Fibroblast of skin of right biceps (primary cell): Measurements from ENCODE around the gene RPP38.
A peak's percentile ranks its signal among the peaks of the same experiment; 100 is the strongest.

Experiments used
- DNase-seq: peaks from one replicate; pipeline ENCODE4 v3.0.0-alpha.2; 2013

Gene RPP38

DNA sequence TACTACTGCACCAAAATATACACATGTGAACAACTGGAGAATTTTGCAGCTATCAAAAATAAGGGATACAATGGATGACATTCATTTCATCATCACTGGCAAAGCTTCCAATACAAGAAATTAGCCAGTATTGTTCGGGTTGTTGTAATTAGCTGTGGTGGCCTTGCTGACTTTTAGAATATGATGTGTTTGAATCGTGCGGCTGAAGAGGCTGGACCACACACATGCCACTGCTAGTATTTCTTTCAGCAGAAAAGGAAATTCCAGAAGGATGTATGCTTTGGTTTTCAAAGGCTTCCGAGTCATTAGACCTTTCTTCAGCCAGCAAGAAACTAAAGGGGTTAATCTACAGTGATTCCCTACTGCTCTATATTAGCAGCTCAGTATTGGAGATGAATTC, 16.6 kb downstream of the RPP38 start:
- DNase-seq, result peak; percentile 49

DNA sequence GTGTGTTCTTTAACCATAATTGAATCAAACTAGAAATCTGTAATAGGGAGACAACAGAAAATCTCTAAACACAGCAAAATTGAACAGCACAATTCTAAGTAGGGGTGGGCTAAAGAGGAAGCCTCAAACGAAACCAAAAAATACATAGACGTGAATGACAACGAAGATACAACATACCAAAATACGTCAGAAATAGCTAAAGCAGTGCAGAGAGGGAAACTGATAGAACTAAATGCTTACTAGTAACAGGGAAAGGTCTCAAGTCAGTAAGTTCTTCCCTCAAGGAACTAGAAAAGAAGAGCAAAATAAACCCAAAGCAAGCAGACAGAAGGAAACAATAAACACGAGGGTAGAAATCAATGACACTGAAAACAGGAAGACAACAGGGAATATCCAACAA, 19.1 kb downstream of the RPP38 start:
- no peak for DNase-seq

DNA sequence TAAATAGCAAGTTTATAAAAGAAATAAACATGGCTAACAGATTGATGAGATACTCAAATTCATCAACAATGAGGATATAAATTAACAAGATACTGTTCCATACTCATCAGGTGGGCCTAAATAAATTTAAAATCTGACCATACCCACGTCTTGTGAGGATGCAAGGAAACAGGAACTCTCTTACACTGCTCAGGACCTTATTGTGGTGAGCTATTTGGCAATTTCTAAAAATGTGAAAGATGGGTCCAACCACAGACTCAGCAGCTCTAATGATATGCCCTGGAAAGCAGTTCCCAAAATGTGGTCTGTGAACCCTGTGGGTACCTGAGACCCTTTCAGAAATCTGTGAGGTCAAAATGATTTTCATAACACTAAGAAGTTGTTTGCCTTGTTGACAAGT, 21.5 kb downstream of the RPP38 start:
- no peak for DNase-seq

GRCh38 chr10:15120523-15120922, 23.4 kb downstream of the RPP38 start:
- peak; percentile 62 for DNase-seq

DNA sequence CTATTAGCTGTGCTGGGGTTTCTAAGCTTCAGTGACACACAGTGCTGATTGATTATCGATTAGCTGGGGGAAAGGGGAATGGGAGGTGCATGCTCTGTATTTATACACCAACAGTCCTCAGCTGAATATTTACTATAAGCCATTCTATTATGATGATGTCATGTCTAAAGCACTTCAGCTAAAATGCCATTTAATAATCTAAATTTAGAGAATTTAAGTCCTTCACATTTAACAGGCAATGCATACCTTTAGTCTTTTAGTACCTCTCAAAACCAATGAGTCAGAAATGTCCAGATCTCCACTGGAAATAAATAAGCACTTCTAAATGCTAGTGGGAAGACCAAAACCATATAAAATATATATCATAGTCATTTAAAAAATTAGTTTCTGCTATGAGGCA, 24.6 kb downstream of the RPP38 start:
- peak; percentile 46 for DNase-seq

GRCh38 chr10:15122477-15123030, 25.4 kb downstream of the RPP38 start:
- DNase-seq, result no peak

DNA sequence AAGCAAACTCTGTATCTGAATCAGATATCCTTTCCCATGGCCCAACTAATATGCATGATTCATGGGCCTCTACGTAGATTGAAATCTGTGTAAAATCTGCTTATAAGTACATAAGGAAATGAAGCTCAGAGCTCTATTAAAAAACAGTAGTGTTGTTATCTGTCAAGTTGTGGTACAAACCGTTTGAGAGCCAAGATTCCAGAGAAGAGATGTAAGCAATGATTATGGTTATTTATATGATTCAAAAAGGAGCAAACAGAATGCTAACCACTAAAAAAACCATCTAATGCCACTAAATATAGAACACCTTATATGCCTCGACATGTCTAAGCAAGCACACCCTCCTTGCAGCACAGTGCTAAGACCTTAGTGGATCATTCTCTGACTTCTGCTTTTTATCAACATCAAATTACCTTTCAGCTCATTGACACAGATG, 26.6 kb downstream of the RPP38 start:
- peak; percentile 76 for DNase-seq

- no peak for DNase-seq
These were observed 27.0 kb downstream of the RPP38 start for GRCh38 chr10:15124190-15124589.

DNA sequence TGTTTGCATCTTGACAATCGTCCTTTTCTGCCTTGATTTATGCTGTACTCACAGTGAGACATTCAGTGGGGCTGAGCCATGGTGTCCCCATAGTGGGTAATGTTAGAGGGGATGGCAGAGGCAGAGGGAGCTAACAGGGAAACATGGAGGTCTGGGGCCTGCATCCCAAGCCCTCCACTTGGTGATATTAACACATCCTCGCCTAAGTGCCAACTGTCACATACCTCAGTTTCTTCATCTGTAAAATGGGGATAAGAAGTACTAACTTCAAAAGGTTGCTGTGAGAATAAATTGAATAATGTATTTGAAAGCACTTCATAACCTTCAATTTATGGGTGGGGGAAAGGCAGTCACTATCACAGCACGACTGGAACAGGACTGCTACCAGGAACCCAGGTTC, 27.8 kb downstream of the RPP38 start:
- no peak for DNase-seq

DNA sequence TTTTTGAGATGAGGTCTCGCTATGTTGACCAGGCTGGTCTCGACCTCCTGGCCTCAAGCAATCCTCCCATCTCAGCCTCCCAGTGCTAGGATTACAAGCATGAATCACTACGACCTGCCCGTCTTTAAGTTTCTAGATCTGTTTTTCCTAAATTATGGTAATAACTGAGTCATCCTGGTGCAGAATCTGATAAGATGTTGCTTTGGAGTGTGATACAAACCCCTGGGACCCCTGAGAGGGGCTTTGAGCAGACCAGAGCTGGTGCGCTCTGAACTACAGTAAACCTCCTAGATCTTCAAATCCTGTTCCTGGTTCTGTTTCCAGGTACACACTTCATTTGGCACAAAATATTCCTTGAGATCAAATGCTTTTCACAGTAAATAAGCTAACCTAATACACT, 34.2 kb downstream of the RPP38 start:
- DNase-seq, result no peak

DNA sequence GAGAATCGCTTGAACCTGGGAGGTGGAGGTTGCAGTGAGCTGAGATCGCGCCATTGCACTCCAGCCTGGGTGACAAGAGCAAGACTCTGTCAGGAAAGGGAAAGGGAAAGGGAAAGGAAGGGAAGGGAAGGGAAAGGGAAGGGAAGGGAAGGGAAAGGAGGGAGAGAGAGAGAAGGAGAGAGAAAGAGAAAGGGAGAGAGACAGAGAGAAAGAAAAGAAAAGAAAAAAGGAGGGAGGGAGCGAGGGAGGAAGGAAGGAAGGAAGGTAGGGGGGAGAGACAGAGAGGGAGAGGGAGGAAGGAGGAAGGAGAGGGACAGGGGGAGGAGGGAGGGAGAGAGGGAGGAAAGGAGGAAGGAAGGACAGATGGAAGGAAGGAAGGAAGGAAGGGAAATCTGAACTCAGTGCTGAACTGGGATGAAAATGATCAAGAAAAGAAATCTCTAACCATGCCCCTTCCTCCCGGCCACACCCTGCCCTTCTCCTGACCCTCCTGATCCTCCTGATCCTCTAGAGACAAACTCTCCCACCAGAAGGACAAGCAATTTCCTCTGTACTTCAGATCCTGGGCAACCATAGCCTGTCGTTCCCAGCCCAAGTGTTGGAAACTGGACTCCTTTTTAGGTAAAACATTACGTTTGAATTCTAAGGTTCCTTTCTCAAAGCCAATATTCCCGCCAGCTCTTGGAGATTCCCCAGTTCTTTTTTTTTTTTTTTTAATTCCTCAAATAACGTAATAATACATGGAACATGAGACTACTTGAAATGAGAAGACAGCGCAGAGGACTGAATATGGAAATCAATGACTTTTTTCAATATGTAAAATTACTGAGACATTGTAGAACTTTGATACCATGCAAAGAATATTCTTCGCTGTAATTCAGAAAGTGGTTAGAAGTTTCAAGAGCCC, 39.2 kb downstream of the RPP38 start:
- no peak for DNase-seq

GRCh38 chr10:15137036-15137359, 39.8 kb downstream of the RPP38 start:
- no peak for DNase-seq

- no peak for DNase-seq
These were observed 40.5 kb downstream of the RPP38 start for GRCh38 chr10:15137636-15138035.

DNA sequence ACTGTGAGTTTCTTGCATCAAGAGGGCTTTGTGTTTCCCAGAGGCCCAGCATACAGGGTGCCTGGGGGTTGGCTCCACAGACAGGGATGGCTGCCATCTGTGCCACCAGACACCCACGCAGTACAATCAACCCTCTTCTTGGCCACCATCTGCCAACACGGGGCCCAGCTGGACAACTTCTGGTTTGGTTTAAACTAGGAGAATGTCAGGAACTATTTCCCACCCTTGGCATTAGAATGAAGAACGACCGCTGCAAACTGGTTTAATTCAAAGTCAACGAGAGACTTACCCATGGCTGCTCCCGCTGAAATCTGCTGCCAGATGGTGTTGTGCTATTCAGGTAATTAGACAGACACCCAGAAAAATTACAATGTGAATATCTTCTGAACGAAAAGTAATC, 43.5 kb downstream of the RPP38 start:
- no peak for DNase-seq

DNA sequence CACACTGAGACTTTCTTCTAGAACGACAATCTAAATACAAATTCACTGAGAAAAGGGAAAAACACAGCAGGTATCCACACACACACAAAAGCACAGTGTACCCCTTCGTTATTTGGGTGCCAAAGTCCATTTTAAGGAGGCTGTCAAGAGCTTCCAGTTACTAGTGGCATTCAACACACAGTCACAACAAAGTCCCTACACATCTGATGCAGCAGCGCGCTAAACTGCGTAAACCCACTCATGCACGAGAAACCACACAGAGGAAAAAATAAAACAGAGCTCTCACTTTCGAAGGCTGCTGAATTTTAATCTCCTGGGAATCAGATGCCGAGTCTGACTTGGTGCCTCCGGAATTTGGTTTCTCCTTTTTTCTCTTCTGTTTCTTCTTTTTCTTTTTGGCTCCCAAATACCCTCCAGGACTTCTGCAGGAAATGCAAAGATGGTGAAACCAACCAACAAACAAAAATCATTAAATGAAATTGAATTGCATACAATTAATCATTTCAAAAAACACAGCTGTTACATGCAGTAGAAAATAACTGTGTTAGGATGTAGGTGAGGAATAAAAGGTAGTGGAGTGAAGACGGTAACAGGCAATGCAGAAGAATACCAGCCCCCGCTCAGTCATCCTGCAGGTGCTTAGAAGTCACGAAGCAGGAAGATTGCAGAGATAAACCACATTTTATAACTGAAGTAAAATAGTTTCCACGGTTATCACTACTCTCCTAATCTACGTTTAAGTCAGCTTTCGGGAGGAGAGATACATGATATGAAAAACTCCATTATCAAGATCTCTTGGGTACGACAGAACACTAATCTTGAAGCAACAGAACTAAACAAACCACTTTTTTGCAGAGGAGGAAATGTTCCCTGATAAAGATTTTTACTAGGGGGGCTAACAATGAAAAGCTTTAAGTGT, 44.2 kb downstream of the RPP38 start:
- DNase-seq, result peak; percentile 23

GRCh38 chr10:15144788-15145187, 47.6 kb downstream of the RPP38 start:
- peak; percentile 77 for DNase-seq

GRCh38 chr10:15146366-15146765, 49.2 kb downstream of the RPP38 start:
- no peak for DNase-seq

DNA sequence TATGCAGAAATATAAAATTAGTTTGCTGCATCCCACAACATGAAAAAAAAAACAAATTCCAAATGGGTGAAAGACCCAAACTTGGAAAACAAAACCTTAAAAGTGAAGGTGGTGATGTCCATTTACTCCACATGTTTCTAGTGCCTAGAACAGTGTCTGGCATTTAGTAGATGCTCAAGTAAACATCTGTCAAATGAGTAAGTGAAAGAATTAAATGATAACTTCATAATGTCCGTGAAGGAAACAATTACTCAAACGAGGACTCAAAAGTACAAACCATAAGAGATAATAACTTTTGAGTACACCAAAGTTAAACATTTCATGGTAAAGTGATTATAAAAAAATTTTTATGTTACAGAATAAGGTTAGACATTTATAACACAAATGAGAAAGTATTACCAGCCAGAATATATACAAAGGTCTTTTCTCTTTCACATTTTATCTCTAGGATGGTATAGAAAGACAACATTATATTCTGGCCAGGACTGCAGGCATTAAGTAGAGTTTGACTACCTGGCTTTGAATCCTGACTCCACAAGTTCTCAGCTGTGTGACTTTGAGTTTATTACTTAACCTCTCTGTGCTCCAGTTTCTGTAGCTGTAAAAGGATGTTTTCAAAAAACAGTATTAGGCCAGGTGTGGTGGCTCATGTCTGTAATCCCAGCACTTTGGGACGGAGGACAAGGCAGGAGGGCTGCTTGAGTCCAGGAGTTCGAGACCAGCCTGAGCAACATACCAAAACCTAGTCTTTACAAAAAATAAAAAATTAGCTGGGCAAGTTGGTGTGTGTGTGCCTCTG, 50.6 kb downstream of the RPP38 start:
- no peak for DNase-seq

GRCh38 chr10:15149042-15149771, 52.1 kb downstream of the RPP38 start:
- no peak for DNase-seq

- no peak for DNase-seq
These were observed 53.4 kb downstream of the RPP38 start for GRCh38 chr10:15150563-15150962.

- no peak for DNase-seq
These were observed 55.4 kb downstream of the RPP38 start for GRCh38 chr10:15152556-15152955.
